HG03571 (cell line): ENCODE measurements around the gene PRSS1.

Source experiments
- ATAC-seq: cut with Tn5 transposase; IDR thresholded peaks from one replicate; pipeline ENCODE4 v1.9.1; 2021; ENCODE audit not compliant: unreplicated experiment

The PRSS1 gene

DNA sequence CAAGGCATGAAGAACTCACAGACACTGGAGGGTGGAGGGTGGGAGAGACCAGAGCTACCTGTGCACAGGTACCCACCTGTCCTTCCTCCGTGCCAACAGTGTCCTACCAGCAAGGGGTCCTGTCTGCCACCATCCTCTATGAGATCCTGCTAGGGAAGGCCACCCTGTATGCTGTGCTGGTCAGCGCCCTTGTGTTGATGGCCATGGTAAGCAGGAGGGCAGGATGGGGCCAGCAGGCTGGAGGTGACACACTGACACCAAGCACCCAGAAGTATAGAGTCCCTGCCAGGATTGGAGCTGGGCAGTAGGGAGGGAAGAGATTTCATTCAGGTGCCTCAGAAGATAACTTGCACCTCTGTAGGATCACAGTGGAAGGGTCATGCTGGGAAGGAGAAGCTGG lies 43.3 kb downstream of the PRSS1 start:
- no peak for ATAC-seq

DNA sequence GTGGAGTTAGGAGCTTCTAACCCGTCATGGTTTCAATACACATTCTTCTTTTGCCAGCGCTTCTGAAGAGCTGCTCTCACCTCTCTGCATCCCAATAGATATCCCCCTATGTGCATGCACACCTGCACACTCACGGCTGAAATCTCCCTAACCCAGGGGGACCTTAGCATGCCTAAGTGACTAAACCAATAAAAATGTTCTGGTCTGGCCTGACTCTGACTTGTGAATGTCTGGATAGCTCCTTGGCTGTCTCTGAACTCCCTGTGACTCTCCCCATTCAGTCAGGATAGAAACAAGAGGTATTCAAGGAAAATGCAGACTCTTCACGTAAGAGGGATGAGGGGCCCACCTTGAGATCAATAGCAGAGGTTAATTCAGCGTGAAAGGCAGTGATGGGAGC lies 43.9 kb downstream of the PRSS1 start:
- no peak for ATAC-seq

DNA sequence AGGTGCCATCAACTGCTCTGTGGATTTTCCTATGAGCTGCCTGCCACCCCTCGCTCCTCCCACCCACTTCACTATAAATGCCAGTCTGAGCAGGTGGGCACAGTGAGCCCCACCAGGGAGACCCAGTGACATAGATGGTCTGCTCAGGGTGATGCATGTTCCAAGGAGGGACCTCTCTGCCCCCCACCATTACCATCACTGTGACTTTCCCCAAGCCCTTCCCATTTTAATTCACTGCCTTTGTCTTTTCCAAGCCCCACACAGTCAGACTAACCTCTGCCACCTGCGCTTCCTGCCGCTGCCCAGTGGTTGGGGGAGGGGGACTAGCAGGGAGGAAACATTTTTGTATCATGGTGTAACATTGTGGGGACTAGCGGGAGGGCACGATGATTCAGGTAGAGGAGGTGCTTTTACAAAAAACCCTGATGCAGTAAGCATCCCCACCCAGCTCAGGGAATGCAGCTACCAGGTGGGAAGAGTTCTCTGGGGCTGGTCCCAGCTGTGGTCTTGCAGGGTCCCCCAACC lies 46.1 kb downstream of the PRSS1 start:
- ATAC-seq, result no peak

DNA sequence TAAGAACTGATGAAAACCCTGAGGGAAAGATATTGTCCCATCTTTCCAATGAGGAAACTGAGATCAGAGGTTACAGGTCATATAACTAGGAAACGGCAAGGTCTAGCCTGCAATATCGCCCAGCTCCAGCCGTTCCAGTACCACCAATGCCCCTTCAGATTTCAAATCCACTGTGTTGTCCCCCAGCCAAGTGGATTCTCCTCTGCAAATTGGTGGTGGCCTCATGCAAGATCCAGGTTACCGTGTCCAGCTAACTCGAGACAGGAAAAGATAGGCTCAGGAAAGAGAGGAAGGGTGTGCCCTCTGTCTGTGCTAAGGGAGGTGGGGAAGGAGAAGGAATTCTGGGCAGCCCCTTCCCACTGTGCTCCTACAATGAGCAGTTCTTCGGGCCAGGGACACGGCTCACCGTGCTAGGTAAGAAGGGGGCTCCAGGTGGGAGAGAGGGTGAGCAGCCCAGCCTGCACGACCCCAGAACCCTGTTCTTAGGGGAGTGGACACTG lies 46.8 kb downstream of the PRSS1 start:
- ATAC-seq, result no peak

DNA sequence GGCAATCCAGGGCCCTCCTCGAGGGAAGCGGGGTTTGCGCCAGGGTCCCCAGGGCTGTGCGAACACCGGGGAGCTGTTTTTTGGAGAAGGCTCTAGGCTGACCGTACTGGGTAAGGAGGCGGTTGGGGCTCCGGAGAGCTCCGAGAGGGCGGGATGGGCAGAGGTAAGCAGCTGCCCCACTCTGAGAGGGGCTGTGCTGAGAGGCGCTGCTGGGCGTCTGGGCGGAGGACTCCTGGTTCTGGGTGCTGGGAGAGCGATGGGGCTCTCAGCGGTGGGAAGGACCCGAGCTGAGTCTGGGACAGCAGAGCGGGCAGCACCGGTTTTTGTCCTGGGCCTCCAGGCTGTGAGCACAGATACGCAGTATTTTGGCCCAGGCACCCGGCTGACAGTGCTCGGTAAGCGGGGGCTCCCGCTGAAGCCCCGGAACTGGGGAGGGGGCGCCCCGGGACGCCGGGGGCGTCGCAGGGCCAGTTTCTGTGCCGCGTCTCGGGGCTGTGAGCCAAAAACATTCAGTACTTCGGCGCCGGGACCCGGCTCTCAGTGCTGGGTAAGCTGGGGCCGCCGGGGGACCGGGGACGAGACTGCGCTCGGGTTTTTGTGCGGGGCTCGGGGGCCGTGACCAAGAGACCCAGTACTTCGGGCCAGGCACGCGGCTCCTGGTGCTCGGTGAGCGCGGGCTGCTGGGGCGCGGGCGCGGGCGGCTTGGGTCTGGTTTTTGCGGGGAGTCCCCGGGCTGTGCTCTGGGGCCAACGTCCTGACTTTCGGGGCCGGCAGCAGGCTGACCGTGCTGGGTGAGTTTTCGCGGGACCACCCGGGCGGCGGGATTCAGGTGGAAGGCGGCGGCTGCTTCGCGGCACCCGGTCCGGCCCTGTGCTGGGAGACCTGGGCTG lies 47.5 kb downstream of the PRSS1 start:
- peak; percentile 38 for ATAC-seq

DNA sequence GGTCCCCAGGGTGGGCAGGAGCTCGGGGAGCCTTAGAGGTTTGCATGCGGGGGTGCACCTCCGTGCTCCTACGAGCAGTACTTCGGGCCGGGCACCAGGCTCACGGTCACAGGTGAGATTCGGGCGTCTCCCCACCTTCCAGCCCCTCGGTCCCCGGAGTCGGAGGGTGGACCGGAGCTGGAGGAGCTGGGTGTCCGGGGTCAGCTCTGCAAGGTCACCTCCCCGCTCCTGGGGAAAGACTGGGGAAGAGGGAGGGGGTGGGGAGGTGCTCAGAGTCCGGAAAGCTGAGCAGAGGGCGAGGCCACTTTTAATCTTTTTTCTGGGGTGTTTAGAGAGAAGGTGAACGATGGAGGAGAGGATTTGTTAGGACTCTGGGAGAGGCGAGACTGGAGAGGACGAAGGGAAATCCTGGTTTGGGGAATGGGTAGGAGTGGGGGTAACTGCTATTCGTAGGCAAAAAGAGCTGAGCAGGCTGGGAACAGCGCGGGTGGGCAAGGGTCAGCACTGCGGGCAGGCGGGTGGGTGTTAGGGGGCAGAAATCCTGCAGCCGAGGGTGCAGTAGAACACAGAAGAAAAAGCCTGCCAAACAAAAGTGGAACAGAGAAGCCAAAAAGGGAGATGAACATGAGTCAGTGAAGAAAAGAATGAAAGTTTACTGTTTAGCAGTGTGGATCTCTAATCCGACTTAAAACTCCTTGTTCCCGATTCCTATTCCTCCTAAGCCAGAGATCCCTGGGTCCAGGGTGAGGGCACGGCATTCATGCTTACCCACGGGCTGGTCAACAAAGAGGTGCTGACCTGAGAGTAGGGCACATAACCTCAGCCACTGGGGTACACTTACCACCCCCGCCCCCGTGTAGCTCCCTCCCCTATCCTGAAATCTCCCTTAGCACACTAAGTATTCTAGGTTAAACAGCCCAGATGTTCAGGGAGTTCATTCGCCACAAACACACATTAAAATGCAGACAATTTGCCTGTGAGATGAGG lies 48.4 kb downstream of the PRSS1 start:
- peak; percentile 39 for ATAC-seq

DNA sequence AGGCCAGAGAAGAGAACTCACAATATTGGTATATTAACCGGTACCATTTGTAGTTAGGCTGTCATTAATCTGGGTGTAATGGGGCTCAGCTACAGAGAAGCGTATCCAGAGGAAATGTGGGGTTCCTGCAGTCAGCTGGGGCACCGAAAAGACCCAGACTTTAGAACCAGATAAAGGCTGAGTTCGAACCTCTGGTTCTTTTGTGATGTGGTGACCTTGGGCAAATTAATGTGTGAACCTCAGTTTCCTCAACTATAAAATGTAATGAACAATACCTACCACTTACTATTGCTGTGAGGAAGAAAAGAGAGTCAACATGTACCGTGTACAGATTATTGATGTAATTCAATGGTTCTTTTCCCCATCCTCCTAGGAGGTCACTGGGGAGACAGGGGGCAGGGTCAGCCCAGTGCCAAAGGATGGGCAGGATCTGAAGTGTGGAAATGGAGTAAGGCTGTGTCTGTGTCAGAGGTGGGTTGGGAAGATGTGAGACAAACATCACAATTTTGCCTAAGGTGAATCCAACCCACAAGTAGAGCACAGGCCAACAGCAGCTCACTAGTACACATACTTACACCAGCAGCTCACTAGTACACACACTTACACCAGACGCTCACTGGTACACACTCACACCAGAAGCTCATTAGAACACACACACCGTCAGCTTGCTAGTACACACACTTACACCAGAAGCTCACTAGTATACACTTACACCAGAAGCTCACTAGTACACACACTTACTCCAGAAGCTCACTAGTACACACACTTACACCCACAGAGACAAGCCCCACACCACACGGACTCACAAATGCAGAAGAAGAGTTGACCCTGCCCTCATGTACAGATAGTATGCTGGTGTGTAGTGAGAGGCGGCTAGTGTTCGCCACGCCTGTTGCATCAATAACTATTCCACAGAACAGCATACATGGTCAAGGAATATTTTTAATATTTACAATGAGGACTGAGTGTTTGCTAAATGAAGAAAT lies 49.5 kb downstream of the PRSS1 start:
- ATAC-seq, result no peak

DNA sequence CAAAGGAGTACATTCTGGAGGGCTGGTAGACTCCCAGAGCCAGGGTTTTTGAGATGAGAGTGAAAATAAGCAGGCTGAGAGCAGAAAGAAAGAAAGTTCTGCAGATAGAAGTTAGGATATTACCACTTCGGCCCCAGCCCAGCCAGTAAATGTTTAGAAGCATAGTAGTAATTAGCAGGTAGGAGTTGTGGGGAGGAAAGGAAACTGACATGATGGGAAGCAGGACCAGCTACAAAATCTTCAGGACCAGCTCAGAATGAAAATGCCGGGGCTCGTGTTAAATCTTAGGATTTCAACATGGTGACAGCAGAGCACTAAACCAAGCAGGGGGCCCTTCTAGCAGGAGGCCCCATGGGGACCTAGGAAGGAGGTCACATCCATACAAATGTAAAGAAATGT lies 50.2 kb downstream of the PRSS1 start:
- no peak for ATAC-seq

DNA sequence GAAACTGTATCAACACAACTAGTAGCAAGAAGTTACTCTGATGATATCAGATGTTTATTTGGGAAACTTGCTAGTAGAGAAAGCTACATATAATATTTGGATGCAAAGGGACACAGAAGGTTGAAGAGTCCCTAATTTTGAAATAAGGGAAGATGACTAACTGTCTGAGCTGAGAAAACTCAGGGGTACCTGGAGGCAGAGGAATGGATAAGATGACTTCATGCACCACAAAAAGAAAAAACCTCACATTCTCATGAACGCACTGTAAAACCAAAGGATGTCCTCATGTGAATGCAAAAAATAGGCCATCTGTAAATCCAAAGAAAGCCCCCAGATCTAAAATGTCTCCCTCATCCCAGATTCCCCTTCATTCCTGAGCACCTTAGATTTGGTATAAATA lies 50.8 kb downstream of the PRSS1 start:
- no peak for ATAC-seq

DNA sequence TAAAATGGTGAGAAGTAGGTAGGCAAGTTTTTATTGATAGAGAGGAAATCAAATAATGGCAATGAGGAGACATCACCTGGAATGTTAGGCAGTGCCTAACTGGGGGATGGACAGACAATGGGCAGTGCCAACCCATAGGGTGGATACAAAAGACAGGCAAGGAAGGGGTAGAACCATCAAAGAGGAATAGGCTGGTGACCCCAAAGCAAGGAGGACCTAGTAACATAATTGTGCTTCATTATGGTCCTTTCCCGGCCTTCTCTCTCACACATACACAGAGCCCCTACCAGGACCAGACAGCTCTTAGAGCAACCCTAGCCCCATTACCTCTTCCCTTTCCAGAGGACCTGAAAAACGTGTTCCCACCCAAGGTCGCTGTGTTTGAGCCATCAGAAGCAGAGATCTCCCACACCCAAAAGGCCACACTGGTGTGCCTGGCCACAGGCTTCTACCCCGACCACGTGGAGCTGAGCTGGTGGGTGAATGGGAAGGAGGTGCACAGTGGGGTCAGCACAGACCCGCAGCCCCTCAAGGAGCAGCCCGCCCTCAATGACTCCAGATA lies 51.5 kb downstream of the PRSS1 start:
- ATAC-seq, result no peak

DNA sequence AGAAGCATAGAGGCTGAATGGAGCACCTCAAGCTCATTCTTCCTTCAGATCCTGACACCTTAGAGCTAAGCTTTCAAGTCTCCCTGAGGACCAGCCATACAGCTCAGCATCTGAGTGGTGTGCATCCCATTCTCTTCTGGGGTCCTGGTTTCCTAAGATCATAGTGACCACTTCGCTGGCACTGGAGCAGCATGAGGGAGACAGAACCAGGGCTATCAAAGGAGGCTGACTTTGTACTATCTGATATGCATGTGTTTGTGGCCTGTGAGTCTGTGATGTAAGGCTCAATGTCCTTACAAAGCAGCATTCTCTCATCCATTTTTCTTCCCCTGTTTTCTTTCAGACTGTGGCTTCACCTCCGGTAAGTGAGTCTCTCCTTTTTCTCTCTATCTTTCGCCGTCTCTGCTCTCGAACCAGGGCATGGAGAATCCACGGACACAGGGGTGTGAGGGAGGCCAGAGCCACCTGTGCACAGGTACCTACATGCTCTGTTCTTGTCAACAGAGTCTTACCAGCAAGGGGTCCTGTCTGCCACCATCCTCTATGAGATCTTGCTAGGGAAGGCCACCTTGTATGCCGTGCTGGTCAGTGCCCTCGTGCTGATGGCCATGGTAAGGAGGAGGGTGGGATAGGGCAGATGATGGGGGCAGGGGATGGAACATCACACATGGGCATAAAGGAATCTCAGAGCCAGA lies 52.5 kb downstream of the PRSS1 start:
- ATAC-seq, result no peak

DNA sequence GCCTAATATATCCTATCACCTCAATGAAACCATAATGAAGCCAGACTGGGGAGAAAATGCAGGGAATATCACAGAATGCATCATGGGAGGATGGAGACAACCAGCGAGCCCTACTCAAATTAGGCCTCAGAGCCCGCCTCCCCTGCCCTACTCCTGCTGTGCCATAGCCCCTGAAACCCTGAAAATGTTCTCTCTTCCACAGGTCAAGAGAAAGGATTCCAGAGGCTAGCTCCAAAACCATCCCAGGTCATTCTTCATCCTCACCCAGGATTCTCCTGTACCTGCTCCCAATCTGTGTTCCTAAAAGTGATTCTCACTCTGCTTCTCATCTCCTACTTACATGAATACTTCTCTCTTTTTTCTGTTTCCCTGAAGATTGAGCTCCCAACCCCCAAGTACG lies 53.0 kb downstream of the PRSS1 start:
- no peak for ATAC-seq
